Measurements from ENCODE around the gene ABCG8. TPM values are rescaled to one million over a fixed set of nuclear protein-coding genes. Genes with fewer than 3 reads are reported as not detected.

ABCG8 gene
- polyA plus RNA-seq, 4 donors = 0.67 to 1.1 (median 1.0) TPM

DNA sequence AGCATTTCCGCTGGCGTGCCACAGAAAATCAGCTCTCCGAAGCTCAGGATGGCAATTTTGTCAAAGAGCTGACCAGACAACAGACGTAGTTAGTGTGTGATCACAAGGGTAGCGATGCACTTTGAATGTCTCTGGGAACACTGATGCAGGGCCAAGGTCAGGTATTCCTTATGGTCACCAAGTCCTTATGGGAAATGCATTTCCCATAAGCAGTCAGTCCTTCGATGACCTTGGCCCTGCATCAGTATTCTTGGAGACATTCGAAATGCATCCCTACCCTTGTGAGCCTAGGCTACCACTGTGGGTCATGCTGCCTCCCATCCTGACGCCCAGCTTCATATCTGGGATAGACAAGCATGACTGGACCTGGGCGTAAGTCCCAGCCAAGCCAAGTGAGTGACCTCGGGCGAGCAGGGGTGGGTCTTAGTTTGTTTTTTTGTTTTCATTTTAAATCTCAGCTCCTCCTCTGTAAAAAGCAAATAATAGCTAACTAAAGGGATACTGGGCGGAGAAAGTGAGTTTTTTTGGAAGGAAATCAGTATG is 13.7 kb upstream of the ABCG8 start:
- DNase-seq (ENCODE audit: low read depth in 4 of 4, low spot score in 3 of 4) = no peak

DNA sequence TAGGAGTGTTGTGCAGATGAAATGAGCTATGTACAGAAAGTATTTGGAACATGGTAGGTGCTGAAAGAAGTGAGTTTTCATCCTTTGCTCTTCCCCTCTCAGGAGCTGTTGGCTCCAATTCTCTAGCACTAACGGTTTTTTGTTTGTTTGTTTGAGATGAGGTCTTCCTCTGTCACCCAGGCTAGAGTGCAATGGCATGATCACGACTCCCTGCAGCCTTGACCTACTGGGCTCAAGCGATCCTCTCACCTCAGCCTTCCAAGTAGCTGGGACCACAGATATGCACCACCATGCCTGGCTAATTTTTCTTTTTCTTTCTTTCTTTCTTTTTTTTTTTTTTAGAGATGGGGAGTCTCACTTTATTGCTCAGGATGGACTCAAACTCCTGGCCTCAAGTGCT is 12.9 kb upstream of the ABCG8 start:
- DNase-seq (ENCODE audit: low read depth in 4 of 4, low spot score in 3 of 4) = no peak

DNA sequence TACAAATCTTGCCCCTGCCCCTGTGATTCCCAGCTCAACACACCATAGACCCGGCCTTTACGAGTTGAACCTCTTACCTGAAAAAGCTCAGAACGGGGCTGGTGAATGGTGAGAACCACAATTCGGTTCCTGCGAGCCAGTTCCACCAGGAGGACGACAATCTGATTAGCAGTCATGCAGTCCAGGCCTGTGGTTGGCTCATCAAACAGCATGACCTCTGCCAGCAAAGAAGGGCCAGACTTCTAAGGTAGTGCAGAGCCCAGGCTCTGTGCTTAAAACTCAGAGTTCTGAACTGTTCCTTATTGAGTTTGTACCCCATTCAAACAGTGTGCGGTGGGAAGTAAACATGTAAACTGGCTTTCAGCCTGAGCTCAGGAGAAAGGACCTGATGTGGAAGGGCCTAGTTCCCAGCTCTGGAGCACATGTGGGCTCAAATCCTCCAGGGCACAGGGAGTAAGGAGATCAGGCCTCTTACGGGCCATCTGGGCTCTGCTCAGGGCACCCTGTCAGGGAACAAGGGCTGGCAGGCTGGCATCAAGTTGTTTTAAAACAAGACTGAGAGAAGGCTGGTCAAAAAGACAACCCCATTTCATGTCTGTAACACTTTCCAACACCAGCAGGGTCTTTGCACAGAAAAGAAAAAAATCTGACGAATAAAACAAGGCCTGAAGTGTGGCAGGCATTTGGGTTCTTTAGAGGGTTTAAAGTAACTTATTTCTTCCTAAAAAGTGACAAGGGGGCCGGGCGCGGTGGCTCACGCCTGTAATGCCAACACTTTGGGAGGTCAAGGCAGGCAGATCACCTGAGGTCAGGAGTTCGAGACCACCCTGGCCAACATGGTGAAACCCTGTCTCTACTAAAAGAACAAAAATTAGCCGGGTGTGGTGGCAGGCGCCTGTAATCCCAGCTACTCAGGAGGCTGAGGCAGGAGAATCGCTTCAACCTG is 12.2 kb upstream of the ABCG8 start:
- no peak for DNase-seq (ENCODE audit: low read depth in 4 of 4, low spot score in 3 of 4)

DNA sequence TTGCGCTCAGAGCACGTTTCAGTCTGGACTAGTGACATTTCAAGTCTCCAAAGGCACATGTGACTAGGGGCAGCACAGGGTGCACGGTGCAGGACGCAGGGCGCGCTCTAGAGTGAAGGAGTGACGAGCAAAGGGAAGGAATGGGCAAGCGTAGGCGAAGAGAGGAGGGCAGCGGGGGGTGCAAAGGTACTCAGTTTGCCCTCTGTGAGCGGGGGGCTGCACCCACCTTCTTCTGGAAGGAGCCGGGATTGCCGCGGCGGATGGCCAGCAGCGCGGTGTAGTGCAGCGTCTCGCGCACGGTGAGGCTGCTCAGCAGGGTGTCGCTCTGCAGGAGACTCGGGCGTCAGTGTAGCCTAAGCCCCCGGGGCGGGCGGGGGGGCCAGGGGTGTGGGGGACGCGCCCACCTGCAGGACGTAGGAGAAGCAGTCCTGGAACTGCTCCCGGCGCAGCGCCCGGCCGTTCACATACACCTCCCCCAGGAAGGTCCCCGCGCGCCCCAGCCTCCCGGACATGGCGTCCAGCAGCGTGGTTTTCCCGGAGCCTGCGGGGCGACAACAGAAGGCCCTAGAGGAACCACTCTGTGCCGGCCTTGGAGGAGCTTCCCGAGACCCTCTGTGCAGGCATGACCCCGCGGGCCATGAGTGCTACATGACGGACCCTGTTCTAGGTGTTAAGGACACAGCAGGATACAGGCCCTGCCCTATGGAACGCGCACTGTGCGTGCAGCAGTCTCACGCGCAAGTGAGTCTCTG is 7.1 kb upstream of the ABCG8 start:
- DNase-seq (ENCODE audit: low read depth in 4 of 4, low spot score in 3 of 4) = no peak

DNA sequence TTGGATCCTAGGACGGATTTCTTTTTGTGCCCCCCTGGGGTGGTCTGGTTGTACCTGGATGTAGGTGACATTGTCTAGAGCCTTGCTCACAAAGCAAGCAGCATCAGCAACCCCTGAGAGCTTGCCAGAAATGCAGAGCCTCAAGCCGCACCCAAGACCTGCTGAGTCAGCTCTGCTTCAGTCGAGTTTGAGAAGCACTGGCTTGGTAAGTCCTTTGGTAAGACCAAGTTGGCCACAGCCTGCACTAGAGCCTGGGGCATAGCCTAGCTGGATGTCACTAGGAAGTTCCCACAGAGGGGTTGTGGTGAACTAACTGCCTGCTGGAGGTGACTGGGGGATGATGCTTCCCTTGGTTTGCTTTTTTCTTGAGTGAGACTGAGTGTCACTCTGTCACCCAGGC is 6.3 kb upstream of the ABCG8 start:
- DNase-seq (ENCODE audit: low read depth in 4 of 4, low spot score in 3 of 4) = no peak

DNA sequence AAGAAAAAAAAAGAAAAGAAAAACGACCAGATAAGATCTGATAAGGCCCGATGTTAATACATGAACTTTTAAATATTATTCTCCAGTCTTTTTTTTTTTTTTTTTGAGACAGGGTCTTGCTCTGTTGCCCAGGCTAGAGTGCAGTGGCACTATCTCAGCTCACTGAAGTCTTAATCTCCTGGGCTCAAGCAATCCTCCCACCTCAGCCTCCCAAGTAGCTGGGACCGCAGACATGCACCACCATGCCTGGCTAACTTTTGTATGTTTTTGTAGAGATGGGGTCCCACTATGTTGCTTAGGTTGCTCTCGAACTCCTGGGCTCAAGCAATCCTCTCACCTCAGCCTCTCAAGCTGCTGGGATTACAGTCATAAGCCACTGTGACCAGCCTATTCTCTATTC is 1.7 kb upstream of the ABCG8 start:
- DNase-seq (ENCODE audit: low read depth in 4 of 4, low spot score in 3 of 4) = no peak

DNA sequence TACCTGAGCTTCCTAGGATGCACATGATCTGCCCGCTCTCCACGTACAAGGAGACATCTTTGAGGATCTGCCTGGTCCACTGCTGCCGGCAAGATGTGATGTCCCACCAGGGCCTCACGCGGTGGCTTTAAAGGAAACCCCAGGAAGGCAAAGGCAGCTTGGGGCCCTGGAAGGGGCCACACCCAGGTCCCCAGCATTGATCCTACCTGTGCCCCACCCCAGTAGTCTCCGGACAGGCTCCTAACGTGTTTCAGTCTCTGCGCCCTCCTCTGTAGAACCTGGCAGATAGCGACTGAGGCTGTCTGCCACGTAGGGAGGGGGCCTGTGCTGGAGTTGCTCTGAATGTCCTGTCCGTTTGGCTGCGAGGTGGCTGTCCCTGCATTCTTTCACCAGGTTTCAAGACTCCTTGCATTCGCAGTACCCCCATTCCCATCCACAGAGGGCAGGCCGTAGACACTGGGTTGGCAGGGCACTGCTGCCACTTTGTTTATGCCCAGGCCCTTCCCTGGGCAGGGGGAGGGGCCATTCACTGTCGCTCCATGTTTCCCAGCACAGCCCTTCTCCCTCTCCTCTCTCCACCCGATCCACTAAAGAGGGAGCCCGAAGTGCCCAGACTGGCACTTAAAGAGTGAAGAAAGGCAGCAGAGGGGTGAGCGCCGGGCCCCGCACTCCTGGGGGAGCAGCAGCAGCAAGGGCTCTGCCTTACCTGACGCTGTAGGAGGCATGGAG is 776 bp upstream of the ABCG8 start:
- no peak for DNase-seq (ENCODE audit: low read depth in 4 of 4, low spot score in 3 of 4)

DNA sequence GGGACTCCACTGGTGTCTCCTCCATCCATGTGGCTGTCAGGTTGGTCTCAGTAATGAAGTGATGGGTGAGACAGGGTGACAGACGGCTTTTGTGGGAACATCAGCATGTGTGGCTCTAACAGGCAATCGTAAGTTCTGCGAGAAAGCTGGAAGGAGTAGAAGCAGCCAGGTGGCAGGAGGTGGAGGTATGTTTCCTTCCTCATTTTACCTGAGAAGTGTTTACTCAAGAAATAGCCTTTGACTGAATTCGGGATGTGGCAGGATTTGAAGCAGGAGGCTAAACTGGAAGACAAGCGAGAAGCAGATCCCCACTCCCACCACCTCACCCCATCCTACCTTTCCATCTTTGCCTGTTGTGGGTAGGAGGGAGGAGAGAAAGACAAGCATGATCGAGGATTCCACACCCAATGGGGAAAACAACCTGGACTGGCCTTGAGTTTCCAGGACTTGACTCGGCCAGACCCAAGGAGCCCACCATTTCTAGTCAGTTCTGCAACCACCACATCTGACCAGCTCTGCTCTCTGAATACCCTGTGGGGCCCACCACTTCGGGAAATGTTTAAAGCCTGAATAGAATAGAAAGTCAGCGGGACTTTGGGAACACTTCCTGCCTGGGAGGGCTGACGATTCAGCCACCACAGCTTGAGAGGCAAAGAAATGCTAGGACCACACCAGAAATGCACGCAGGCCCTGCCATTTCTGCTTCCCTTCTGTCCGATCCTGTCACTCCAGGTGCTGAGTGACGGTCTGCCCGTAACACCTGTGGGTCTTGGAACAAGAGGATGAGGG is 1.2 kb downstream of the ABCG8 start:
- DNase-seq (ENCODE audit: low read depth in 4 of 4, low spot score in 3 of 4) = no peak

DNA sequence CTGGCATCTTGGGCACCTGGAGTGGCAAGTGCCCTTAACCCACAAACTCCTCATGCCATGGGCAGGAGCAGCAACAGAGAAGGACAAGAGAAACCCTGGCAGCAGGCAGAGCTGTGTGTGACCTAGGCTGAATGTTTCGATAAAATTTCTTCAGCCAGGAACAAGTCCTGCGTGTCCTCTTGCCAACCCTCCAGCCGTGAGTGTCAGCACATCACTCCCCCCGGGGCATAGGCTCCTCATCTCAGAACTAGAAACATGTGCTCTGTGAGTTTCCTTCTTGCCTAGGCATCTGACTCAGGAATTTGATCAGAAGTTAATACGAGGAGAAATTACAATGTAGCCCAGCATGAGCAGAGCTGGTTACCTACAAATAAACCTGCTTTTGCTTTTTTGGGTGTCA is 2.2 kb downstream of the ABCG8 start:
- no peak for DNase-seq (ENCODE audit: low read depth in 4 of 4, low spot score in 3 of 4)

DNA sequence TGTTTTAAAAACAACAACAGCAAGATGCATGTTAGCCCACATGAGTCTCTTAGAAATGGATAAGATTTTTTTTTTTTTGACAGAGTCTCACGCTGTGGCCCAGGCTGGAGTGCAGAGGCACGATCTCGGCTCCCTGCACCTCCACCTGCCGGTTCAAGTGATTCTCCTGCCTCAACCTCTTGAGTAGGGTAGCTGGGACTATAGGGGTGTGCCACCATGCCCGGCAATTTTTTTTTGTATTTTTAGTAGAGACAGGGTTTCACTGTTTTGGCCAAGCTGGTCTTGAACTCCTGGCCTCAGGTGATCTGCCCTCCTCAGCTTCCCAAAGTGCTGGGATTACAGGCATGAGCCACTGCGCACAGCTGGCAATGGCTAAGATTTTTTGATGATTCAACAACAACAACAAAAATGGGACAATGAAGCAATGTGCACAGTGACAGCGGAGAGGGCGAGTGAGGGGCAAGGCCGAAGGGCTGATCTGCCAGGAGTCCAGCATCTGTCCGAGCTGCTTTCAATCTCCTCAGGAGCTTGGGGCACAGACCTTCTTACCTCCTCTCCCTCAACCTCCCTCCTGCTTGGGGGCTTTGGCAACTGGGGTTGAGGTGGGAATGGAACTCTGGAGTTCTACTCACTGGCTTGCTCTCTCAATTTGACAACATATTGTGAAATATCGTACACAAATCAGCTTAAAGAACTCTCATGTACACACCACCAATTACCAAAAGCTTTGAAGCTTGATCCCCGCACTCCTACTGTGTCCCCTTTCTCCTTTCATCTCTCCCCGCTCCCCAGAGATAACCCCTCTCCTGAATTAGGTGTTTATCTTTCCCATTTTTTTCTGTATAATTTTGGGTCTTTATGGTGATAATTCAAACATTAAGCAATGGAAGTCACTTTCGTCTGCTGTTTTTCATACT is 3.4 kb downstream of the ABCG8 start:
- no peak for DNase-seq (ENCODE audit: low read depth in 4 of 4, low spot score in 3 of 4)

DNA sequence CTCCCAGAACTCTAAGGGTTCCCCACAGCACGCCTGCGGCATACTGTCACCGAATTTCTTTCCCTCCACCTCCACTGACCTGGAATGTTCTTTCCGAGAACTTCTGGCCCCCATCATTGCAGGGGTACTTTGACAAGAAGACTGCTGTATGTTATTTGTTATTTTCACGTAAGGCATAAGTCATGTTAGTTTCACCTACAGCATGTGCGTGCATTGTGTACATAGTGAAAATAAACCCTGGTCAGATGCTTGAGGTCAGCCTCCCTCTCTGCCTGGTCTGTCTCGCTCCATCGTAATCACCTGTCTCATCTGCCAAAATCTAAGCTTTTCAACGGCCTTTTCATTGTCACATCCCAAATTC is 4.1 kb downstream of the ABCG8 start:
- DNase-seq (ENCODE audit: low read depth in 4 of 4, low spot score in 3 of 4) = no peak

DNA sequence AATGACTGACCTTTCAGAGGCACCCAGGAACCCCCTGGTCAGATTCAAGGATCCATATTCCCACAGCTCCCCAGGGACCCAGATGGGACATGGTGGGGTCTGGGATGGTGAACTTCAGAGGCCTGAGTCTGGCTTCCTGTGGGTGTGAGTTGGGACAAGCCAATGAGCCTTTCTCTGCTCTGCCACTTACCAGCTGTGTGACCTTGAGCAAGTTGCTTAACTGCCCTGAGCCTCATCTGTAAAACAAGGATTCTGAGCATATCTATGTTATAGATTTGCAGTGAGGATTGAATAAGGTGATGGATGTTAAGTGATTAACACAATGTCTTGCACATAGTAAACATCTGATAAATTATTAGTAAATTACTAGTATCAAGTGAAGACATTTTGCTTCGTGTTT is 6.4 kb downstream of the ABCG8 start:
- no peak for DNase-seq (ENCODE audit: low read depth in 4 of 4, low spot score in 3 of 4)

DNA sequence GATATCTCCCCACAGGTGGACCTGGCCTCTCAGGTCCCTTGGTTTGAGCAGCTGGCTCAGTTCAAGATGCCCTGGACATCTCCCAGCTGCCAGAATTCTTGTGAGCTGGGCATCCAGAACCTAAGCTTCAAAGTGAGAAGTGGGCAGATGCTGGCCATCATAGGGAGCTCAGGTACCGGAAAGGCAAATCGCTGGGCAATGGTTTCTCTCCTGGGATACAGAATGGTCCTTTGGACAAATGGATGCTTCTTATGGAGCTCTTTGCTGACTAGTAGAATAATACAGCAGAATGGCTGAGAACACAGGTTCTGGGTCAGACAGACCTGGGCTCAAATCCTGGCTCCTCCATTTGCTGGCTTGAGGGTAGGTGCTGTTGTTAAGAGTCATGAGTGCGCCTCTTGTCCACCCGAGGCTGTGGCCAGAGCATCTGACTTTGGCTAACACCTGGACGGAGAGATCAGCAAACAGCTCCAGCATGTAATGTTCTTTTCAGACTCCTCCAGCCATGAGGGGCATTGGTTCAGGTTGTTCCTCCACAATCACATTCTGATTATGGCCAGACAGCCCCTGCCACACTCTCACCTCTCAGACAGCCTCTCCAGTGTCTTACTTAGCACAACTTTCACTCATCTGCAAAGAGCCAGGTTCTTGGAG is 7.5 kb downstream of the ABCG8 start:
- DNase-seq (ENCODE audit: low read depth in 4 of 4, low spot score in 3 of 4) = no peak

DNA sequence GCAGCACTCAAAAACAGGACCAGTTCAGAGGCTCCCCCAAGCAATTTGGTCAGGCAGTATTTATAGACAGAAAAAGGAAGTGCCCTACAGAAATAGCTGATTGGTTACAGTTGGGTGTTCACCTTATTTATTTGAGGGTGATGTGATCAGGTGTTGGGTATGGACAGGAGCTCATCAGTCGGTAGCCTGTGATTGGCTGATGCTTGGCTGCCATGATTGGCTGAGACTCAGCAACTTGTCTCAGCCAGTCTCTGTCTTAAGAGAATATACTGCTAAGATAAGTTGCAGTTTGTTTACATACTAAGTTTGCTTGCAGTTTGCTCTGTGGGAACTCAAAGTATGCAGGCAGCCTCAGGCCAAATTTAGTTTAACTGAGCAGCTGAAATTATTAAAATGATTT is 9.4 kb downstream of the ABCG8 start:
- no peak for DNase-seq (ENCODE audit: low read depth in 4 of 4, low spot score in 3 of 4)

DNA sequence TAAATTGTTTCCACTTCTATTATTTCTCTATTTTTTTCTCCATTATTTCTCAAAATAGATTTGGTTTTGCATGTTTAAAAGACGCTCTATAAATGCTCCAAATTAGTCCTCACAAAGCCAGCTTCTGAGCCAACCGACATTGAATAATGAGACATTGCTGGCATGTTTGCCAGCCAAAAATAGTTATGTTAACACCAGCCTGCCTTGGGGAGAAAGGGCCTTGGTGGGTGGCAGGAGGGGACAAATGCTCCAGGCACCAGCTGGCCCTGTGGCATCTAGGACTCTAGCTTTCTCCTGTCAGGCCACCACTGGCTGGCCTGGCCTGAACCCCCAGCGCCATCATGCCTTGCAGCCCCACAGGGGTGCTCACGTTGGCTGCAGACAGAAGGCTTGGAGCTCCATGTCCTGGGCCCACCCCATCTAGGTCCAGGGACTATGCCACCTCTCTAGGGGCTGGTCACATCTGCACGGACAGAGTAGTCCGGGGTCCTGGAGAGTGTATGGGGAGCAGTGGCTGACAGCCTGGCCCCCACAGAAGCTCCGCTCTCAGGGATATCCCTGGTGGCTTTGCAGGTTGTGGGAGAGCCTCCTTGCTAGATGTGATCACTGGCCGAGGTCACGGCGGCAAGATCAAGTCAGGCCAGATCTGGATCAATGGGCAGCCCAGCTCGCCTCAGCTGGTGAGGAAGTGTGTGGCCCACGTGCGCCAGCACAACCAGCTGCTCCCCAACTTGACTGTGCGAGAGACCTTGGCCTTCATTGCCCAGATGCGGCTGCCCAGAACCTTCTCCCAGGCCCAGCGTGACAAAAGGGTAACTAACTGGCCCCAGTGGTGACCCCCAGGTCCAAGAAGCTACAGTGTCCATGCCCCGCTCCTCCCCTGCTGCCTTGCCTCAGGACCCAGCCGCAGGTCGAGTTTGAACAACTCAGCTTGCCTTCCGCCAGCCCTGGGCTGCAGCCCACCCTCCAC is 12.5 kb downstream of the ABCG8 start:
- no peak for DNase-seq (ENCODE audit: low read depth in 4 of 4, low spot score in 3 of 4)

DNA sequence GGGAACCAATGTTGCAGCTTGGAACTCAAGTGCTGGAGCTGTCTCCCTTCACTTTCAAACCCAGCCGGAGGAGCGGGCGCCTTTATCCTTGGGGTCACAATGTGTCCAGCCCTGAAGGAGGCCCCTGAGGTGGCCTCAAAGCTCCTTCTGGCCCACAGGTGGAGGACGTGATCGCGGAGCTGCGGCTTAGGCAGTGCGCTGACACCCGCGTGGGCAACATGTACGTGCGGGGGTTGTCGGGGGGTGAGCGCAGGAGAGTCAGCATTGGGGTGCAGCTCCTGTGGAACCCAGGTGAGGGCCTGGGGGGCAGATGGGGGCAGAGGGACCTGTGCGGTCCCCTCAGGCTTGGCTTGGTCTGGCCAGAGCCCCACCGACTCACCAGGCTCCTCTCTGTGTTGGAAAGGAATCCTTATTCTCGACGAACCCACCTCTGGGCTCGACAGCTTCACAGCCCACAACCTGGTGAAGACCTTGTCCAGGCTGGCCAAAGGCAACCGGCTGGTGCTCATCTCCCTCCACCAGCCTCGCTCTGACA is 13.5 kb downstream of the ABCG8 start:
- DNase-seq (ENCODE audit: low read depth in 4 of 4, low spot score in 3 of 4) = no peak
